Keratinocyte (primary cell): ENCODE results near the gene ALKBH2. TPM values are rescaled to one million over a fixed set of nuclear protein-coding genes. Genes with fewer than 3 reads are reported as not detected.

Experiments used
- DNase-seq: peaks from one replicate; pipeline ENCODE4 v3.0.0-alpha.2; 2011; ENCODE audit warnings: low read depth, missing footprints, low spot score
- FAIRE-seq: peaks from 2 replicates; lab custom pipeline; 2011; peaks lifted over from hg19 to GRCh38; lab: Jason Lieb, UNC
- H2AFZ ChIP-seq: 2 replicates; pipeline ENCODE4 v1.6.0; 2012; ENCODE audit warnings: low read length, control low read depth, inconsistent platforms; ENCODE audit not compliant: control insufficient read depth
- H3K27ac ChIP-seq: 2 replicates; pipeline ENCODE4 v1.5.1; 2011; ENCODE audit warnings: low read length; ENCODE audit not compliant: control insufficient read depth, insufficient read depth
- H3K27me3 ChIP-seq: 3 replicates; pipeline ENCODE4 v1.6.0; 2011; ENCODE audit warnings: low read length; ENCODE audit not compliant: control insufficient read depth, insufficient read depth; ENCODE audit errors: extremely low read depth
- H3K36me3 ChIP-seq, 2 experiments: 2 replicates in 1 of 2; 3 replicates in 1 of 2; pipeline ENCODE4 v1.5.1; 2011; ENCODE audit warnings: low read length in 2 of 2, mild to moderate bottlenecking in 1 of 2; ENCODE audit not compliant: control insufficient read depth in 2 of 2, insufficient read depth in 2 of 2; ENCODE audit errors: extremely low read depth in 1 of 2
- H3K4me1 ChIP-seq: 3 replicates; pipeline ENCODE4 v1.5.1; 2011; ENCODE audit warnings: low read length; ENCODE audit not compliant: control insufficient read depth, insufficient read depth; ENCODE audit errors: extremely low read depth
- H3K4me2 ChIP-seq: 3 replicates; pipeline ENCODE4 v1.6.0; 2011; ENCODE audit warnings: low read depth, low read length; ENCODE audit not compliant: control insufficient read depth, insufficient read depth; ENCODE audit errors: extremely low read depth
- H3K4me3 ChIP-seq, 3 experiments: fragments of 200-600 bp in 1 of 3; sonication (generic) in 1 of 3; 2 replicates in 2 of 3; 3 replicates in 1 of 3; pipeline ENCODE4 v1.5.1; 2011 to 2016; ENCODE audit warnings: low read length in 3 of 3, mild to moderate bottlenecking in 3 of 3, control low read depth in 2 of 3, inconsistent platforms in 1 of 3, low read depth in 1 of 3, mixed read lengths in 1 of 3, mixed run types in 1 of 3, moderate library complexity in 1 of 3; ENCODE audit not compliant: control insufficient read depth in 2 of 3, insufficient read depth in 2 of 3; ENCODE audit errors: extremely low read depth in 1 of 3
- H3K79me2 ChIP-seq: 2 replicates; pipeline ENCODE4 v1.6.0; 2012; ENCODE audit warnings: low read length; ENCODE audit not compliant: control insufficient read depth, insufficient read depth
- H3K9ac ChIP-seq: 3 replicates; pipeline ENCODE4 v1.6.0; 2011; ENCODE audit warnings: low read length; ENCODE audit not compliant: control insufficient read depth, insufficient read depth; ENCODE audit errors: extremely low read depth
- H3K9me1 ChIP-seq: 3 replicates; pipeline ENCODE4 v1.6.0; 2011; ENCODE audit warnings: low read length; ENCODE audit not compliant: control insufficient read depth, insufficient read depth; ENCODE audit errors: extremely low read depth
- H3K9me3 ChIP-seq: 2 replicates; pipeline ENCODE4 v1.5.1; 2012; ENCODE audit warnings: low read depth, low read length; ENCODE audit not compliant: control insufficient read depth
- H4K20me1 ChIP-seq: 3 replicates; pipeline ENCODE4 v1.6.0; 2011; ENCODE audit warnings: low read length; ENCODE audit not compliant: control insufficient read depth, insufficient read depth; ENCODE audit errors: extremely low read depth
- EZH2 ChIP-seq: IDR thresholded peaks from one replicate; pipeline ENCODE4 v1.6.1; 2012; ENCODE audit warnings: inconsistent platforms, mild to moderate bottlenecking, low read length, moderate library complexity
- dilution Hi-C: fragments of 300-500 bp; cut with MboI; formaldehyde crosslinking; loops from one replicate; pipeline ENCODE4 v1.7.0; 2020; ENCODE audit warnings: low sequenced_read_pairs; ENCODE audit not compliant: extremely low pct_ligation_motif_present
- polyA plus RNA-seq, 5 experiments: library from polyadenylated mRNA; depleted of rRNA in 3 of 5; stranded (reverse) in 3 of 5; stranded (forward) in 1 of 5; unstranded in 1 of 5; fragments of >200 nt; gene quantifications; 1 replicate in 1 of 5; 2 replicates in 3 of 5; 3 replicates in 1 of 5; pipeline versions ENCODE4 v1.2.1 to v1.2.3, GENCODE V29; 2011 to 2012; ENCODE audit warnings: missing spikeins in 2 of 5, low read depth in 1 of 5, low replicate concordance in 1 of 5
- TF ChIP-seq, protein P1 (sequence below), 3 experiments: IDR thresholded peaks in 1 of 3; conservative IDR thresholded peaks in 1 of 3; optimal IDR thresholded peaks in 1 of 3; 2 replicates in 2 of 3; 3 replicates in 1 of 3; pipeline versions ENCODE3 to v1.5.1; 2011; ENCODE audit warnings: low read length in 3 of 3, mild to moderate bottlenecking in 3 of 3, moderate library complexity in 2 of 3, control low read depth in 1 of 3, inconsistent platforms in 1 of 3; ENCODE audit not compliant: insufficient read depth in 2 of 3; ENCODE audit errors: extremely low read depth in 1 of 3

The ALKBH2 gene
- polyA plus RNA-seq, 1 donor (not counting 4 experiments of a cell fraction or from before 2014, with no cell fraction given) = 25.2 TPM

DNA sequence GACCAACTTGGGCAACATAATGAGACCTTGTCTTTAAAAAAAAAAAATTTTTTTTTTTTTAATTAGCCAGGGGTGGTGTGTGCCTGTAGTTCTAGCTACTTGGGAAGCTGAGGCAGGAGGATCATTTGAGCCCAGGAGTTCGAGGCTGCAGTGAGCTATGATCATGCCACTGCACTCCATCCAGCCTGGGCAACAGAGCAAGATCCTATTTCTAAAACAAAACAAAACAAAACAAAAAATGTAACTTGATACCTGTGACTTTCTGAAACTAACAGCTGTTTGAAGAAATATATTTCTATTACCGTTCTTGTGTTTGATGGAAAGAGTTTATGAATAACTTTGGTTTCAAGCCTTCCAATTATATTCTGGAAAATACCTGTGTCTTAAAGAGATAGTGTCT is 21.4 kb upstream of the ALKBH2 start:
- no peaks in the 10 kb centered on the region for H4K20me1 ChIP-seq
- no peak overlapping the region for H3K27ac ChIP-seq
- TF ChIP-seq, protein P1, sequence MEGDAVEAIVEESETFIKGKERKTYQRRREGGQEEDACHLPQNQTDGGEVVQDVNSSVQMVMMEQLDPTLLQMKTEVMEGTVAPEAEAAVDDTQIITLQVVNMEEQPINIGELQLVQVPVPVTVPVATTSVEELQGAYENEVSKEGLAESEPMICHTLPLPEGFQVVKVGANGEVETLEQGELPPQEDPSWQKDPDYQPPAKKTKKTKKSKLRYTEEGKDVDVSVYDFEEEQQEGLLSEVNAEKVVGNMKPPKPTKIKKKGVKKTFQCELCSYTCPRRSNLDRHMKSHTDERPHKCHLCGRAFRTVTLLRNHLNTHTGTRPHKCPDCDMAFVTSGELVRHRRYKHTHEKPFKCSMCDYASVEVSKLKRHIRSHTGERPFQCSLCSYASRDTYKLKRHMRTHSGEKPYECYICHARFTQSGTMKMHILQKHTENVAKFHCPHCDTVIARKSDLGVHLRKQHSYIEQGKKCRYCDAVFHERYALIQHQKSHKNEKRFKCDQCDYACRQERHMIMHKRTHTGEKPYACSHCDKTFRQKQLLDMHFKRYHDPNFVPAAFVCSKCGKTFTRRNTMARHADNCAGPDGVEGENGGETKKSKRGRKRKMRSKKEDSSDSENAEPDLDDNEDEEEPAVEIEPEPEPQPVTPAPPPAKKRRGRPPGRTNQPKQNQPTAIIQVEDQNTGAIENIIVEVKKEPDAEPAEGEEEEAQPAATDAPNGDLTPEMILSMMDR (optimal IDR thresholded peaks at IDR 0.05 in 1 of 3, IDR thresholded peaks at IDR 0.05 in 1 of 3, conservative IDR thresholded peaks at IDR 0.05 in 1 of 3; ENCODE audit: extremely low read depth in 1 of 3, insufficient read depth in 2 of 3, low read length in 3 of 3) = no peak
- no peak for TF ChIP-seq EZH2
- H3K79me2 ChIP-seq = no peaks in the 10 kb centered on the region
- DNase-seq (no peak), FAIRE-seq (no peak)
- no peak overlapping the region for H3K4me3 ChIP-seq
- no peaks in the 10 kb centered on the region for H3K9me1 ChIP-seq
- dilution Hi-C loops = loop anchor here (25.0 kb wide), 1 partner anchor 273 kb away; no protein-coding TSS in a partner anchor
- H3K4me1 ChIP-seq = peaks cover 4% of the 10 kb centered on the region
- no peak overlapping the region for H2AFZ ChIP-seq
- no peak overlapping the region for H3K9ac ChIP-seq
- H3K36me3 ChIP-seq = peaks cover 0 to 4% of the 10 kb centered on the region in 2 experiments
- H3K27me3 ChIP-seq = no peaks in the 10 kb centered on the region
- no peak overlapping the region for H3K4me2 ChIP-seq
- H3K9me3 ChIP-seq = no peaks in the 10 kb centered on the region

DNA sequence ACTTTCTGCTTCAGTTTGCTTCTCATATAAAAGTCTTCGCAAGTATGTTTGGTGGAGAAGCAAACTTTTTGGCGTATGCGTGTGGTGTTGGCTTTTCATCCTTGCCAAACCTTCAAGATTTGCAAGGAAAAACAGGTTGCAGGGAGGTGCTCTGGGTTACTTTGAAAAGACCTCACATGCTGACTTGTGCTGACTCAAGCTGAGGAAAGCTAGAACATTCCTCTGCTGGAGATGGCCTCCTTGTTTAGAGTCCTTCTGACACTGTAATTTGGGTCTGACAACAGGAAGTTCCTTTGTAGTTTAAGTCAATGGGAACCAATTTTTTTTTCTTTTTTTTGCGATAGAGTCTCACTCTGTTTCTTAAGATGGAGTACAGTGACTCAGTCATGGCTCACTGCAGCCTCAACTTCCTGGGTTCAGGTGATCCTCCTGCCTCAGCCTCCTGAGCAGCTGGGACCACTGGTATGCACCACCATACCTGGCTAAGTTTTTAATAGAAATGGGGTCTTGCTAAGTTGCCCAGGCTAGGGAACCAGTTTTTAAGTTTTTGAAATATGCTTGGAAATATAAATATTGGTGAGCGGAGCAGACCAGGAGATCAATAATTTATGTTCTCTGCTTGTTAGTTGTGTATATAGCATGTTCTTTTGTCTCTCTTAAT is 20.5 kb upstream of the ALKBH2 start:
- H3K9me1 ChIP-seq = no peaks in the 10 kb centered on the region
- no peaks in the 10 kb centered on the region for H4K20me1 ChIP-seq
- no peak overlapping the region for H3K9ac ChIP-seq
- no peaks in the 10 kb centered on the region for H3K79me2 ChIP-seq
- H3K4me2 ChIP-seq = no peak overlapping the region
- peaks cover 0 to 4% of the 10 kb centered on the region in 2 experiments for H3K36me3 ChIP-seq
- H3K9me3 ChIP-seq = no peaks in the 10 kb centered on the region
- no peaks in the 10 kb centered on the region for H3K27me3 ChIP-seq
- dilution Hi-C loops = loop anchor here (25.0 kb wide), 1 partner anchor 274 kb away; no protein-coding TSS in a partner anchor
- no peak overlapping the region for H3K27ac ChIP-seq
- TF ChIP-seq EZH2 = no peak
- TF ChIP-seq, protein P1 (optimal IDR thresholded peaks at IDR 0.05 in 1 of 3, IDR thresholded peaks at IDR 0.05 in 1 of 3, conservative IDR thresholded peaks at IDR 0.05 in 1 of 3; ENCODE audit: extremely low read depth in 1 of 3, insufficient read depth in 2 of 3, low read length in 3 of 3) = no peak
- no peak overlapping the region for H2AFZ ChIP-seq
- DNase-seq (no peak), FAIRE-seq (no peak)
- H3K4me3 ChIP-seq = no peak overlapping the region
- peaks cover 4% of the 10 kb centered on the region for H3K4me1 ChIP-seq
